Loucy (cell line): ENCODE results near the gene EHBP1L1.

Experiments used
- EZH2phosphoT487 ChIP-seq: fragments of 200-600 bp; IDR thresholded peaks from 2 replicates; pipeline ENCODE4 v1.6.1; 2018; ENCODE audit warnings: antibody characterized with exemption, mild to moderate bottlenecking, moderate library complexity, borderline replicate concordance
- TF ChIP-seq, protein P1 (sequence below): fragments of 200-600 bp; sonication (generic); conservative IDR thresholded peaks from 2 replicates; pipeline ENCODE4 v1.5.1; 2014; ENCODE audit warnings: mild to moderate bottlenecking, antibody characterized with exemption, low read length

DNA sequence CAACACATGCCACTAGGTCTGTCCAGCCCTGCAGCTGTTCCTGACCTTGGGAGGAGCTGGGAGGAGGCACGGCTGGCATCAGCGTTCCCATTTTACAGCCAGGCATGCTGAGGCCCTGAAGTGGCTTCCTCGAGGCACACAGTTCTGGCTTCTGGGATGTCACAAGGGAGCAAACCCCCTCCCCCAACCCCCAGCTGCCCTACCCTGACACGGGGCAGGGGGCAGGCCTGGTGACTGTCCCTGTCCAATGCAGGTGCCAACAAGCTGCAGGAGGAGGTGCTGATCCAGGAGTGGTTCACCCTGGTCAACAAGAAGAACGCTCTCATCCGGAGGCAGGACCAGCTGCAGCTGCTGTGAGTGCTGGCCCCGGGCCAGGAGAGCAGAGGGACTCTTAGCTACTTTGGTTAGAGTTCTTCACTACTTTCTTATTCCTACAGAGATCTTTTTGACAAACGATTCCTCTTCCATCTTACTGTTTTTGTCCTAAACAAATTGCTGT lies 14.4 kb downstream of the EHBP1L1 start:
- TF ChIP-seq, protein P1, sequence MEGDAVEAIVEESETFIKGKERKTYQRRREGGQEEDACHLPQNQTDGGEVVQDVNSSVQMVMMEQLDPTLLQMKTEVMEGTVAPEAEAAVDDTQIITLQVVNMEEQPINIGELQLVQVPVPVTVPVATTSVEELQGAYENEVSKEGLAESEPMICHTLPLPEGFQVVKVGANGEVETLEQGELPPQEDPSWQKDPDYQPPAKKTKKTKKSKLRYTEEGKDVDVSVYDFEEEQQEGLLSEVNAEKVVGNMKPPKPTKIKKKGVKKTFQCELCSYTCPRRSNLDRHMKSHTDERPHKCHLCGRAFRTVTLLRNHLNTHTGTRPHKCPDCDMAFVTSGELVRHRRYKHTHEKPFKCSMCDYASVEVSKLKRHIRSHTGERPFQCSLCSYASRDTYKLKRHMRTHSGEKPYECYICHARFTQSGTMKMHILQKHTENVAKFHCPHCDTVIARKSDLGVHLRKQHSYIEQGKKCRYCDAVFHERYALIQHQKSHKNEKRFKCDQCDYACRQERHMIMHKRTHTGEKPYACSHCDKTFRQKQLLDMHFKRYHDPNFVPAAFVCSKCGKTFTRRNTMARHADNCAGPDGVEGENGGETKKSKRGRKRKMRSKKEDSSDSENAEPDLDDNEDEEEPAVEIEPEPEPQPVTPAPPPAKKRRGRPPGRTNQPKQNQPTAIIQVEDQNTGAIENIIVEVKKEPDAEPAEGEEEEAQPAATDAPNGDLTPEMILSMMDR = no peak
- no peak for TF ChIP-seq EZH2phosphoT487
